K562 (cell line): ENCODE measurements around the gene NECAB2. TPM values are rescaled to one million over a fixed set of nuclear protein-coding genes. Genes with fewer than 3 reads are reported as not detected.
A peak's percentile ranks its signal among the peaks of the same experiment; 100 is the strongest.

Experiments used
- ESRRB ChIP-seq: fragments of 250-450 bp; sonication (Bioruptor Pico); IDR thresholded peaks from 2 replicates; pipeline ENCODE4 v1.5.0; 2020; ENCODE audit warnings: mild to moderate bottlenecking, moderate library complexity, borderline replicate concordance
- HDGF ChIP-seq: fragments of 450-650 bp; IDR thresholded peaks from 2 replicates; pipeline ENCODE4 v1.6.1; 2016
- KAT7 ChIP-seq: sonication (generic); formaldehyde crosslinking; IDR thresholded peaks from 2 replicates; pipeline ENCODE4 v1.8.0; 2022; ENCODE audit warnings: missing genetic modification reagents, mild to moderate bottlenecking, borderline replicate concordance
- KLF6 ChIP-seq: fragments of 250-450 bp; sonication (Bioruptor Pico); IDR thresholded peaks from 2 replicates; pipeline ENCODE4 v1.4.0; 2020; ENCODE audit warnings: mild to moderate bottlenecking, moderate library complexity, borderline replicate concordance
- NFIC ChIP-seq: fragments of 450-650 bp; IDR thresholded peaks from 2 replicates; pipeline ENCODE4 v1.6.1; 2017; ENCODE audit warnings: mild to moderate bottlenecking, inconsistent platforms
- PHTF2 ChIP-seq: fragments of 250-450 bp; sonication (Bioruptor Pico); IDR thresholded peaks from 2 replicates; pipeline ENCODE4 v1.5.0; 2021; ENCODE audit warnings: mild to moderate bottlenecking
- SAP30 ChIP-seq: fragments of 200-600 bp; sonication (generic); IDR thresholded peaks from 2 replicates; pipeline ENCODE4 v1.6.1; 2012; ENCODE audit warnings: borderline replicate concordance, low read depth, mild to moderate bottlenecking, moderate library complexity, low read length, control low read depth, inconsistent platforms; ENCODE audit not compliant: insufficient read depth, poor library complexity, severe bottlenecking
- SMARCC2 ChIP-seq: fragments of 450-650 bp; IDR thresholded peaks from 2 replicates; pipeline ENCODE4 v1.6.1; 2017; ENCODE audit warnings: antibody characterized with exemption, moderate library complexity, mild to moderate bottlenecking, low read depth
- ZNF12 ChIP-seq: sonication (generic); formaldehyde crosslinking; IDR thresholded peaks from 2 replicates; pipeline ENCODE4 v1.4.0; 2020; ENCODE audit warnings: mild to moderate bottlenecking, missing genetic modification reagents
- ZNF347 ChIP-seq: fragments of 450-650 bp; formaldehyde crosslinking; IDR thresholded peaks from 2 replicates; pipeline ENCODE4 v1.4.0; 2020; ENCODE audit warnings: low read depth, mild to moderate bottlenecking, moderate library complexity
- polyA plus RNA-seq, 8 experiments: library from polyadenylated mRNA; depleted of rRNA in 4 of 8; stranded (reverse) in 5 of 8; unstranded in 3 of 8; fragments of >200 nt; fragmentation: Nextera tagmentation in 2 of 8; fragmentation: Illumina TruSeq in 1 of 8; extraction: Ambion mirVana in 2 of 8; extraction: Trizol in 1 of 8; gene quantifications; 2 replicates each; pipeline versions ENCODE4 v1.2.1 to v1.2.3, GENCODE V29; 2011 to 2014; ENCODE audit warnings: inconsistent platforms in 1 of 8, missing spikeins in 1 of 8
- total RNA-seq, 7 experiments: library from RNA; depleted of rRNA in 6 of 7; stranded (reverse); fragments of >200 nt in 6 of 7; fragmentation: Illumina TruSeq in 2 of 7; extraction: Trizol in 2 of 7; gene quantifications; 2 replicates each; pipeline versions ENCODE4 v1.2.1 to v1.2.3, GENCODE V29; 2011 to 2021; ENCODE audit warnings: low replicate concordance in 1 of 7
- TF ChIP-seq, protein P1 (sequence below): fragments of 450-650 bp; IDR thresholded peaks from 2 replicates; pipeline ENCODE4 v1.6.1; 2016; ENCODE audit warnings: mild to moderate bottlenecking, moderate library complexity
- TF ChIP-seq, protein P2 (sequence below), 2 experiments: fragments of 450-650 bp; IDR thresholded peaks; 2 replicates each; pipeline ENCODE4 v1.6.1; 2016
- TF ChIP-seq, protein P3 (sequence below): IDR thresholded peaks from 2 replicates; pipeline ENCODE4 v1.6.1; 2014; ENCODE audit warnings: antibody characterized with exemption

NECAB2 gene
- total and polyA plus RNA-seq, 9 of the 15 experiments (the other 6 are each of a cell fraction or from before 2014, with no cell fraction given), result 0.03 to 0.28 TPM; not detected in 7

DNA sequence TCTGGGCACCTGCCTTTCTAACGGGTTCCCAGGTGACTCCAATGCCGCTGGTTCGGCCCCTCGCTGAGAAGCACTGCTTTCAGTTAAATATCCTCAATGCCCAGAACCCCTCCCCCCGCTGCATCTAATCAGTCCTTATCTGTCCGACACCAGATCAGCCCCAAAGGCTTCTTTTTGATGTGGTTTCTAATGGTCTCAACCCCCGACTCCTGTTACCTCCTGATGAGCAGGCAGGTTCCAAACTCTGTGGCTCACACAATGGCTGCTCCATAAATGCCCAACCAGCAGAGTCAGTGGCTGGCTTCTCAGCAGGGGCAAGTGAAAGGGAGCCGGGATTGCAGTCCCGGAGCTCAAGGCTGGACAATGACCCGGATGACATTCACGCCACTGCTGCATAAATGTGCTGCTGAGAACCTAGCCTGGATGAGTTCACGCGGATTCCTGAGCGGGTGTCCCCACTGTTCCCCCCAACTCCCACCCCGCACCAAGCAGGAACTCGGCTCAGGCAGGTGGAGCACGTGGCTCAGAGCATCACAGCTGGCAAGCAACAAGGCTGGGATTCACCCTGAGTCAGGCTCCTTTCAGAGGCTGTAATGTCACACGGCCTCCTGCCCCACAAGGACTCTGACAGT is 75.6 kb downstream of the NECAB2 start (continued):
- TF ChIP-seq, protein P1, sequence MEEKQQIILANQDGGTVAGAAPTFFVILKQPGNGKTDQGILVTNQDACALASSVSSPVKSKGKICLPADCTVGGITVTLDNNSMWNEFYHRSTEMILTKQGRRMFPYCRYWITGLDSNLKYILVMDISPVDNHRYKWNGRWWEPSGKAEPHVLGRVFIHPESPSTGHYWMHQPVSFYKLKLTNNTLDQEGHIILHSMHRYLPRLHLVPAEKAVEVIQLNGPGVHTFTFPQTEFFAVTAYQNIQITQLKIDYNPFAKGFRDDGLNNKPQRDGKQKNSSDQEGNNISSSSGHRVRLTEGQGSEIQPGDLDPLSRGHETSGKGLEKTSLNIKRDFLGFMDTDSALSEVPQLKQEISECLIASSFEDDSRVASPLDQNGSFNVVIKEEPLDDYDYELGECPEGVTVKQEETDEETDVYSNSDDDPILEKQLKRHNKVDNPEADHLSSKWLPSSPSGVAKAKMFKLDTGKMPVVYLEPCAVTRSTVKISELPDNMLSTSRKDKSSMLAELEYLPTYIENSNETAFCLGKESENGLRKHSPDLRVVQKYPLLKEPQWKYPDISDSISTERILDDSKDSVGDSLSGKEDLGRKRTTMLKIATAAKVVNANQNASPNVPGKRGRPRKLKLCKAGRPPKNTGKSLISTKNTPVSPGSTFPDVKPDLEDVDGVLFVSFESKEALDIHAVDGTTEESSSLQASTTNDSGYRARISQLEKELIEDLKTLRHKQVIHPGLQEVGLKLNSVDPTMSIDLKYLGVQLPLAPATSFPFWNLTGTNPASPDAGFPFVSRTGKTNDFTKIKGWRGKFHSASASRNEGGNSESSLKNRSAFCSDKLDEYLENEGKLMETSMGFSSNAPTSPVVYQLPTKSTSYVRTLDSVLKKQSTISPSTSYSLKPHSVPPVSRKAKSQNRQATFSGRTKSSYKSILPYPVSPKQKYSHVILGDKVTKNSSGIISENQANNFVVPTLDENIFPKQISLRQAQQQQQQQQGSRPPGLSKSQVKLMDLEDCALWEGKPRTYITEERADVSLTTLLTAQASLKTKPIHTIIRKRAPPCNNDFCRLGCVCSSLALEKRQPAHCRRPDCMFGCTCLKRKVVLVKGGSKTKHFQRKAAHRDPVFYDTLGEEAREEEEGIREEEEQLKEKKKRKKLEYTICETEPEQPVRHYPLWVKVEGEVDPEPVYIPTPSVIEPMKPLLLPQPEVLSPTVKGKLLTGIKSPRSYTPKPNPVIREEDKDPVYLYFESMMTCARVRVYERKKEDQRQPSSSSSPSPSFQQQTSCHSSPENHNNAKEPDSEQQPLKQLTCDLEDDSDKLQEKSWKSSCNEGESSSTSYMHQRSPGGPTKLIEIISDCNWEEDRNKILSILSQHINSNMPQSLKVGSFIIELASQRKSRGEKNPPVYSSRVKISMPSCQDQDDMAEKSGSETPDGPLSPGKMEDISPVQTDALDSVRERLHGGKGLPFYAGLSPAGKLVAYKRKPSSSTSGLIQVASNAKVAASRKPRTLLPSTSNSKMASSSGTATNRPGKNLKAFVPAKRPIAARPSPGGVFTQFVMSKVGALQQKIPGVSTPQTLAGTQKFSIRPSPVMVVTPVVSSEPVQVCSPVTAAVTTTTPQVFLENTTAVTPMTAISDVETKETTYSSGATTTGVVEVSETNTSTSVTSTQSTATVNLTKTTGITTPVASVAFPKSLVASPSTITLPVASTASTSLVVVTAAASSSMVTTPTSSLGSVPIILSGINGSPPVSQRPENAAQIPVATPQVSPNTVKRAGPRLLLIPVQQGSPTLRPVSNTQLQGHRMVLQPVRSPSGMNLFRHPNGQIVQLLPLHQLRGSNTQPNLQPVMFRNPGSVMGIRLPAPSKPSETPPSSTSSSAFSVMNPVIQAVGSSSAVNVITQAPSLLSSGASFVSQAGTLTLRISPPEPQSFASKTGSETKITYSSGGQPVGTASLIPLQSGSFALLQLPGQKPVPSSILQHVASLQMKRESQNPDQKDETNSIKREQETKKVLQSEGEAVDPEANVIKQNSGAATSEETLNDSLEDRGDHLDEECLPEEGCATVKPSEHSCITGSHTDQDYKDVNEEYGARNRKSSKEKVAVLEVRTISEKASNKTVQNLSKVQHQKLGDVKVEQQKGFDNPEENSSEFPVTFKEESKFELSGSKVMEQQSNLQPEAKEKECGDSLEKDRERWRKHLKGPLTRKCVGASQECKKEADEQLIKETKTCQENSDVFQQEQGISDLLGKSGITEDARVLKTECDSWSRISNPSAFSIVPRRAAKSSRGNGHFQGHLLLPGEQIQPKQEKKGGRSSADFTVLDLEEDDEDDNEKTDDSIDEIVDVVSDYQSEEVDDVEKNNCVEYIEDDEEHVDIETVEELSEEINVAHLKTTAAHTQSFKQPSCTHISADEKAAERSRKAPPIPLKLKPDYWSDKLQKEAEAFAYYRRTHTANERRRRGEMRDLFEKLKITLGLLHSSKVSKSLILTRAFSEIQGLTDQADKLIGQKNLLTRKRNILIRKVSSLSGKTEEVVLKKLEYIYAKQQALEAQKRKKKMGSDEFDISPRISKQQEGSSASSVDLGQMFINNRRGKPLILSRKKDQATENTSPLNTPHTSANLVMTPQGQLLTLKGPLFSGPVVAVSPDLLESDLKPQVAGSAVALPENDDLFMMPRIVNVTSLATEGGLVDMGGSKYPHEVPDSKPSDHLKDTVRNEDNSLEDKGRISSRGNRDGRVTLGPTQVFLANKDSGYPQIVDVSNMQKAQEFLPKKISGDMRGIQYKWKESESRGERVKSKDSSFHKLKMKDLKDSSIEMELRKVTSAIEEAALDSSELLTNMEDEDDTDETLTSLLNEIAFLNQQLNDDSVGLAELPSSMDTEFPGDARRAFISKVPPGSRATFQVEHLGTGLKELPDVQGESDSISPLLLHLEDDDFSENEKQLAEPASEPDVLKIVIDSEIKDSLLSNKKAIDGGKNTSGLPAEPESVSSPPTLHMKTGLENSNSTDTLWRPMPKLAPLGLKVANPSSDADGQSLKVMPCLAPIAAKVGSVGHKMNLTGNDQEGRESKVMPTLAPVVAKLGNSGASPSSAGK, result no peak
- TF ChIP-seq, protein P2, sequence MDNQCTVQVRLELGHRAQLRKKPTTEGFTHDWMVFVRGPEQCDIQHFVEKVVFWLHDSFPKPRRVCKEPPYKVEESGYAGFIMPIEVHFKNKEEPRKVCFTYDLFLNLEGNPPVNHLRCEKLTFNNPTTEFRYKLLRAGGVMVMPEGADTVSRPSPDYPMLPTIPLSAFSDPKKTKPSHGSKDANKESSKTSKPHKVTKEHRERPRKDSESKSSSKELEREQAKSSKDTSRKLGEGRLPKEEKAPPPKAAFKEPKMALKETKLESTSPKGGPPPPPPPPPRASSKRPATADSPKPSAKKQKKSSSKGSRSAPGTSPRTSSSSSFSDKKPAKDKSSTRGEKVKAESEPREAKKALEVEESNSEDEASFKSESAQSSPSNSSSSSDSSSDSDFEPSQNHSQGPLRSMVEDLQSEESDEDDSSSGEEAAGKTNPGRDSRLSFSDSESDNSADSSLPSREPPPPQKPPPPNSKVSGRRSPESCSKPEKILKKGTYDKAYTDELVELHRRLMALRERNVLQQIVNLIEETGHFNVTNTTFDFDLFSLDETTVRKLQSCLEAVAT (IDR thresholded peaks at IDR 0.05), result peak in 1 of 2 experiments; percentile 96; a peak in 2 of 4 replicates
- TF ChIP-seq NFIC (peak; percentile 69), KAT7 (CRISPR knock-in tag) (no peak), ZNF347 (CRISPR knock-in tag) (no peak), ESRRB (no peak), SMARCC2 (peak; percentile 50; the same call in 1 of the 2 replicates), KLF6 (CRISPR knock-in tag) (no peak), SAP30 (no peak), ZNF12 (CRISPR knock-in tag) (no peak), PHTF2 (CRISPR knock-in tag) (no peak), HDGF (no peak)
- TF ChIP-seq, protein P3, sequence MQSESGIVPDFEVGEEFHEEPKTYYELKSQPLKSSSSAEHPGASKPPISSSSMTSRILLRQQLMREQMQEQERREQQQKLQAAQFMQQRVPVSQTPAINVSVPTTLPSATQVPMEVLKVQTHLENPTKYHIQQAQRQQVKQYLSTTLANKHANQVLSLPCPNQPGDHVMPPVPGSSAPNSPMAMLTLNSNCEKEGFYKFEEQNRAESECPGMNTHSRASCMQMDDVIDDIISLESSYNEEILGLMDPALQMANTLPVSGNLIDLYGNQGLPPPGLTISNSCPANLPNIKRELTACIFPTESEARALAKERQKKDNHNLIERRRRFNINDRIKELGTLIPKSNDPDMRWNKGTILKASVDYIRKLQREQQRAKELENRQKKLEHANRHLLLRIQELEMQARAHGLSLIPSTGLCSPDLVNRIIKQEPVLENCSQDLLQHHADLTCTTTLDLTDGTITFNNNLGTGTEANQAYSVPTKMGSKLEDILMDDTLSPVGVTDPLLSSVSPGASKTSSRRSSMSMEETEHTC, result peak; percentile 50; the same call in 1 of the 2 replicates
